ENCODE results near the gene MCRS1.
"Not testable (repeated sequence)": the region's sequence is repeated elsewhere in the genome, so short reads cannot be mapped to it uniquely, and the experiment has no call there.

Gene MCRS1

GRCh38 chr12:49567611-49568441 lies at the start of gene MCRS1:
MCRS1 (minus strand) TSS chr12:49568142; CDS start chr12:49566731, 1,411 bp downstream.
- peak; percentile 85 for DNase-seq

- no peak for DNase-seq
Measured at GRCh38 chr12:49616533-49617219, 48.7 kb upstream of the MCRS1 start.

GRCh38 chr12:49615725-49616124 lies 47.8 kb upstream of the MCRS1 start:
- DNase-seq: no peak

- DNase-seq: no peak
Measured at GRCh38 chr12:49612210-49612609, 44.3 kb upstream of the MCRS1 start.

- DNase-seq: not testable (repeated sequence)
Measured at GRCh38 chr12:49610785-49611184, 42.8 kb upstream of the MCRS1 start.

GRCh38 chr12:49609875-49610154 lies 41.9 kb upstream of the MCRS1 start:
- DNase-seq: no peak

- no peak for DNase-seq
Measured at GRCh38 chr12:49609059-49609874, 41.3 kb upstream of the MCRS1 start.

GRCh38 chr12:49605539-49605938 lies 37.6 kb upstream of the MCRS1 start, which contains the start of gene FAM186B:
FAM186B (minus strand) TSS chr12:49605639; CDS start chr12:49605477, 162 bp downstream.
- not testable (repeated sequence) for DNase-seq

- DNase-seq: no peak
Measured at GRCh38 chr12:49604856-49605255, 36.9 kb upstream of the MCRS1 start.

- DNase-seq: no peak
Measured at GRCh38 chr12:49603721-49604120, 35.8 kb upstream of the MCRS1 start.

- DNase-seq: no peak
Measured at GRCh38 chr12:49599961-49600360, 32.0 kb upstream of the MCRS1 start.

GRCh38 chr12:49598527-49598926 lies 30.6 kb upstream of the MCRS1 start:
- DNase-seq: no peak

- DNase-seq: no peak
Measured at GRCh38 chr12:49588721-49589516, 21.0 kb upstream of the MCRS1 start.

- DNase-seq: no peak
Measured at GRCh38 chr12:49588281-49588680, 20.3 kb upstream of the MCRS1 start.

GRCh38 chr12:49587174-49587908 lies 19.4 kb upstream of the MCRS1 start:
- DNase-seq: no peak

GRCh38 chr12:49585477-49586459 lies 17.8 kb upstream of the MCRS1 start:
- DNase-seq: no peak

- DNase-seq: no peak
Measured at GRCh38 chr12:49584591-49584990, 16.6 kb upstream of the MCRS1 start.

- no peak for DNase-seq
Measured at GRCh38 chr12:49583366-49584094, 15.6 kb upstream of the MCRS1 start.

- DNase-seq: no peak
Measured at GRCh38 chr12:49582850-49583249, 14.9 kb upstream of the MCRS1 start.

- no peak for DNase-seq
Measured at GRCh38 chr12:49582201-49582600, 14.3 kb upstream of the MCRS1 start.

All from amniotic stem cell (primary cell).